ENCODE data around the gene CD33.
"Not testable (repeated sequence)": the region's sequence is repeated elsewhere in the genome, so short reads cannot be mapped to it uniquely, and the experiment has no call there.

The CD33 gene

DNA sequence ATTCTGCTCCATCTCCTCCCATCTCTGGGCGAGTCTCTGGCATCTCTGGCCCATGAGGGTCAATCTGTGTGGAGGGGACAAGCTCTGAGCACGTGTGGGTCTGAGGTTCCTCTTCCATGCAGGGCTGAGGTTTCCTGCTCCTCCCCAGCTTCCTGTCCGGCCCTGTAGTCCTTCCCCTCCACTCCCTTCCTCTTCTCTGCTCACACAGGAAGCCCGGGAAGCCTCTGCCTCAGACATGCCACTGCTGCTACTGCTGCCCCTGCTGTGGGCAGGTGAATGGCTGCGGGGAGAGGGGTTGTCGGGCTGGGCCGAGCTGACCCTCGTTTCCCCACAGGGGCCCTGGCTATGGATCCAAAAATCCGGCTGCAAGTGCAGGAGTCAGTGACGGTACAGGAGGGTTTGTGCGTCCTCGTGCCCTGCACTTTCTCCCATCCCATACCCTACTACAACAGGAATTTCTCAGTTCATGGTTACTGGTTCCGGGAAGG is 14.0 kb upstream of the CD33 start:
- not testable (repeated sequence) for DNase-seq (ENCODE audit: low spot score)

- no peak for DNase-seq (ENCODE audit: low spot score)
These were observed 13.0 kb upstream of the CD33 start for GRCh38 chr19:51211833-51212232.

- DNase-seq (ENCODE audit: low spot score), result no peak
These were observed 5.6 kb upstream of the CD33 start for GRCh38 chr19:51219307-51219706.

GRCh38 chr19:51219971-51220370 is 4.9 kb upstream of the CD33 start:
- no peak for DNase-seq (ENCODE audit: low spot score)

DNA sequence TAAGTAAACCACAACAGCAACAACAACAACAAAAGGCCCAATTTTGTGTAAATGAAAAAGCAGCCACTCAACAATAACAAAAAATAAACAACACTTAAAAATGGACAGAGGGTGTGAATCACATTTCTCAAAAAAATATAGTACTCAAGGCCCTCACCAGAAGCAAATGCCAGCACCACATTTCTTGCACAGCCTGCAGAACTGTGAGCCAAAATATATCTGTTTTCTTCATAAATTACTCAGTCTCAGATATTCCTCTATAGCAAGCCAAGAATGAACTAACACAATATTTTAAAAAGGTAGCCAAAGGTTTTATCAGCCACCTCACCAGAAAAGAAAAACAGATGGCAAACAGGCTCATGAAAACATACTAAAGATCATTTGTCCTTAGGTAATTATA is 3.9 kb upstream of the CD33 start:
- DNase-seq (ENCODE audit: low spot score), result no peak

DNA sequence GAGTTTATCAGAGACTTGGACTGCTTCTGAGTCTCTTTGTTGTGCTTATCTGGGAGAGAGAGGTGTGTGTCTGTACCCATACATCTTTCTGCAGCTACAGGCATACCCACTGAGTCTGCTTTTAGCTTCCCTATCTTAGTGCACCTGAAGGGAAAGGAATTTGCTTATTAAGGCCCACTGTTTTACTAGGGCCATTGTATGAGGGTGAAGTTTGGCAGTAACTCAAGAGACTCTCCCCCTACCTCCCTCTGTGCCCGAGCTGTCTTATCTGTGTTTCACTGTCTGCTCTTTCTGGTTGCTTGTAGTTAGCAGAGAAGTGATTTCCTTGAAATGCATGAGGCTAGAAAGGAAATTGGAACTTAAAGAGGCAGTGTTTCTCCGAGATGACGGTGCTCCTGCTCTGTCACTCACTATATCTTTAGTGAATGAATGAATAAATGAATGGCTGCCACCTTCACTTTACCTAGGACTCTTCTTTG is 678 bp upstream of the CD33 start:
- DNase-seq (ENCODE audit: low spot score), result no peak

- no peak for DNase-seq (ENCODE audit: low spot score)
These were observed 1.2 kb downstream of the CD33 start for GRCh38 chr19:51226067-51226466.

GRCh38 chr19:51227326-51227725 is 2.4 kb downstream of the CD33 start:
- DNase-seq (ENCODE audit: low spot score), result no peak

DNA sequence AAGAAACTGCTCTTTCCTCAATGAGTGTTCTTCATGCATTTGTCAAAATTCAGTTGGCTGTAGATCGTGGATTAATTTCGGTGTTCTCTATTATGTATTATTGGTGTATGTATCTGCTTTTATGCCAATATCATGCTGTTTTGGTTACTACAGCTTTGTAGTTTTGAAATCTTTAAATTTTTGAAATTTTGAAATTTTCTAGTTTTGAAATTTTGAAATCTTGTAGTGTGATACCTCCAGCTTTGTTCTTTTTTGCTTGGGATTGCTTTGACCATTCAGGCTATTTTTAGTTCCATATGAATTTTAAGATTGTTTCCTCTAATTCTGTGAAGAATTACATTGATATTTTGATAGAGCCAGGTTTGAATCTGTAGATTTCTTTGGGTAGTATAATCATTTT is 3.1 kb downstream of the CD33 start:
- no peak for DNase-seq (ENCODE audit: low spot score)

DNA sequence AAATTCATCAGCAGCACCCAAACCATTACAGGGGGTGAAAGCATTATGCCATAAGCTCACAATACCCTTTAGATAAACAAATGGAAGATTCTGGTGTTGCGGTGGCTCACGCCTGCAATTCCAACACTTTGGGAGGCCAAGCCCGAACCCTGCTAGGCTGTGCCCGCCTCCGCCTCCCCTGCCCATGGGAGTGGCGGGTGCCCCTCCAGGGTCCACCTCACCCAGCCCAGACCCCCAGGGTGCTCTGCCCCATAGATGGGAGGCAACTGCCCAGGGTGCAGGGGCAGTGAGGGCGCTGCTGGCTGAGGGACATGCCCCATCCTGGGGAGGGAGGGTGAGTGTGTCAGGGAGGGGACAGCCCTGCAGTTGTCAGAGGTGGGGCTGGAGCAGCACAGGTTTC is 16.0 kb downstream of the CD33 start:
- DNase-seq (ENCODE audit: low spot score), result no peak

DNA sequence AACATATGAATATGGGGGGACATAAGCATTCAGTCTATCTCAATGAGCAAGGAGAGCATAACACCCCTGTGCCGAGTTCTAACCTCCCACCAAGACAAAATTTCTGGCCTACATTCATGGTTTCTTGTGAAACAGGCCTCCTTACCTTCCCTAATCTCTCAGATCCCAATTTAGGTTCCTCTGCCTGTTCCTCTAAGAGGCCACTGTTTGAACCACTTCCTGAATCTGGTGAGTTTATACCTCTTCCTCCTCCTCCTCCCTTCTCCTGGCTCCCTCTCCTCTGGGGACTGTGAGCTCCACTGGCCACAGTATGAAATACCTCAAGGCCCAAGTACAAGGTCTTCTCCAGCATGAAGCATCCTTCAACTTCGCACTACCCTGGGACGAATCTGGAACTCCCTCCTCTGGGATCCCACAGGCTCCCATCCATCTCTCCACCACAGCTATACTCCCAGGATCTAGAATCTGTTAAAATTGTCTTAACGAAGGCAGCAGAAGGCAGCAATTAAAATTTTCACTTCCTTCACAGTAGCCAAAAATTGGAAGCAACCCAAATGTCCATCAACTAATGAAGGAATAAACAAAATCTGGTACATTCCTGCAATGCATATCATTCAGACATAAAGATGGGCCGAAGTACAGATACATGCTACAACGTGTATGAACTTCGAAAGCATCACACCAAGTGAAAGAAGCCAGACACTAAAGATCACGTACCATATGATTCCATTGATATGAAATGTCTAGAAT is 18.2 kb downstream of the CD33 start:
- no peak for DNase-seq (ENCODE audit: low spot score)

GRCh38 chr19:51246164-51246552 is 21.3 kb downstream of the CD33 start:
- DNase-seq (ENCODE audit: low spot score), result peak; percentile 34

DNA sequence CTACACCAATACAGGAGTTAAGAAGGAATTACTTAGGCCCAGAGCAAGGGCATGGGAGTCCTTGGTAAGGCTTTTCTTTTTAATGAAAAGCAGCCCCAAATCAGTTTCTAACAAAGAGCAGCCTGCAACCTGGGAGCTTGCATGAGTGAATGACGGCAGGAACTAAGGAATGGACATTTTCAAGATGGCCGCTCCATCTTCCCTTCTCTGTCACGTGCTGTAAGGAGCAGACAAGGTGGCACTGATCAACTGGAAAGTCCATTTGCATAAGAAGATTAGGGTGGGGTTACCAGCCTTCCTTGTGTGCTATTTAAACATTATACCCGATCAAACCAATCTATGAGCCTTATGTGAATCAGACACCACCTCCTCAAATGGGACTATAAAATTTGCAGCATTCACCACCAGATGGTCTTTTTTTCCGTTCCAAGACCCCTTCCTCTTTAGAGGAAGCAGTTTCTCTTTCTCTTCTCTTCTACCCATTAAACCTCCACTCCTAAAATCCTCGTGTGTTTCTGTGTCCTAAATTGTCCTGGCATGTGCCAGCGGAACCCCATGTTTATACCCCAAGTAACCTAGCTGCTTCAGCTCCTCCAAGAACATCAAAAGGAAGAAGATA is 23.2 kb downstream of the CD33 start:
- DNase-seq (ENCODE audit: low spot score), result no peak

DNA sequence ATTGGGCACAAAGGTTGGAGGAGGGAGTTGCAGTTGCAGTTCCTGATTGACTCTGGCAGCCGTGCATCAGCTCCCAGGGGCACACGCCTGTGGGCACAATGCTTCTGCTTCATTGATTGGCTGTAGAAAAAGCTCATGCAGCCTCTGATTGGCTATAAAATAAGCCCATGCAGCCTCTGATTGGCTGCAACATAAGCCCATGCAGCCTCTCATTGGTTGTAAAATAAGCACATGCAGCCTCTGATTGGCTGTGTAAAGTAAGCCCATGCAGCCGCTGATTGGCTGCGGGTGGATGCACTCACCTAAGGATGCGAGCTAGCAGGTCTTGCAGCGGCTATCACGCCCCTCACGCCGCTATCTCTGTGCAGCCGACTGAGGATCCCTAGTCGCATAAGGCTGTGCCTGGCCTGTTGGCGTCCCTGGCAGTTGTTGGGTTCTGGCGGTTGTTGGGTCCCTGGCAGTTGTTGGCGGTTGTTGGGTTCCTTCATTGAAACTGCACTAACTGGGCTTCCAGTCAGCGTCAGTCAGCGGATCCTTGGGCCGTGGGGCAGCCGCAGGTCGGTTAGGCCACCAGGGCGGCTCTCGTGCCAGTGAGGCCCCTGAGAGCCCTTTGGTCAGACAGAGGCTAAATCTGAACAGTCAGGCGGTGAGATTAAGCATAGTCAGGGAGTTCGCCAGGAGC is 26.0 kb downstream of the CD33 start, which contains the start of gene SIGLECL1:
Gene SIGLECL1, plus strand, starts transcription at position 295 of the 682 bp plus-strand sequence. CDS start 12,993 bp downstream, outside the sequence.
- DNase-seq (ENCODE audit: low spot score), result no peak

- no peak for DNase-seq (ENCODE audit: low spot score)
These were observed 26.6 kb downstream of the CD33 start for GRCh38 chr19:51251468-51251820.

GRCh38 chr19:51252306-51253079 is 27.6 kb downstream of the CD33 start:
- DNase-seq (ENCODE audit: low spot score), result no peak

GRCh38 chr19:51253088-51253806 is 28.4 kb downstream of the CD33 start:
- DNase-seq (ENCODE audit: low spot score), result peak; percentile 62

GRCh38 chr19:51256155-51256625 is 31.3 kb downstream of the CD33 start:
- DNase-seq (ENCODE audit: low spot score), result peak; percentile 76

GRCh38 chr19:51257471-51257870 is 32.6 kb downstream of the CD33 start:
- no peak for DNase-seq (ENCODE audit: low spot score)

DNA sequence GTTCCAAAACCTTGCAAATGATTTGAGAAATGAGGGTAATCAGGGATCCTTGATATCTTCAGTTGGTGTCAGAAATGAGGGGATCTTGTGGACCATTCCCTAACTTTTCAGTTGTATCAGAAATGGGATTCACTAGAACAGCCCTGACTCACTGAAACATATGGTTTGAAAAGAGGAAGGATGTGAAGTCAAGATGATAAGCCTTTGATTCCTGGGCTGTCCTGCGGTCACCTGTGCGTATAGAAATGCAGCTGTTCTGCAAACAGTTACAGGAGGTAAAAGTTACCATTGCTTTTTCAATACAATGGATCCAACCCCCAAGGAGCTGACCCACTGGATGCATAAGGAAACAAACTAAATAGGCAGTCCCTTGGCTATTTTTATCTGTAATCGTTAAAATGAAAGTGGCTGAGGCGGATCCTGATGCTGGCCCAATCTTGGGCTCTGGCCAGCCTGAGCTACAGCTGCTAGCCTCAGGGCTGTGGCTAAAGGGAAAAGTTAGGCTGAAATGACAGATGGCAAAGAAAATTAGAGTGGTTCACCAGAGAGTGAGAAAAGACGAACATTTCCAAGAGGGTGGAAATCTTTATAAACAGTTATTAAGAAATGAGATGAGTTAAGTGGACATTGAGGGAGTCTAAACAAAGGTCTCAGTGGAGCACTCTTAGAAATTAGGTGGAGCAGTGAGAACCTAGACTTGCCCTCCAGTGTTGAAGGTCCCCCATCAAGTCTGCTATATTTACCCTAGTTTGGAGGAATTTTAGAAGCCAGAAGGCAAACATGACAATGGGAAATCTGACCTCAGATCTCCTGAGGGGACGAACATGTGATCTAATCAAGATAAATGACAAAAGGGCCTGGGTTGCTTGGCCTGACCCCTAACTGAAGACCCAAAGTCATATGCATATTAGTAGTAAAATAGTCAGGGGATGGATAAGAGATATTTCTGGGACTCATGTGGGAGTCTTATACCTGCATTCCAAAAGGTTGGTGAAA is 33.6 kb downstream of the CD33 start:
- DNase-seq (ENCODE audit: low spot score), result no peak

All from activated CD4-positive, alpha-beta T cell treated with anti-CD3 and anti-CD28 coated beads, Interleukin-2, Interleukin-4, amounts not matched to agents 100 ng/mL and 50 ng/mL, durations not matched to agents 16 hours and 8 hours (primary cell).